Tibial artery (tissue), 4 donors: ENCODE results near the gene SERPINE1.
"Not testable (repeated sequence)": the region's sequence is repeated elsewhere in the genome, so short reads cannot be mapped to it uniquely, and the experiment has no call there.

Source experiments
- DNase-seq, 2 donors: peaks; one replicate each; pipeline ENCODE4 v3.0.0-alpha.2; 2019
- H3K27ac ChIP-seq, 2 donors: fragments of 200-600 bp; sonication (generic) in 1 of 2; 1 replicate in 1 of 2; 2 replicates in 1 of 2; pipeline ENCODE4 v1.5.1; 2018 to 2019; ENCODE audit warnings: mild to moderate bottlenecking in 1 of 2
- H3K27me3 ChIP-seq, 2 donors: fragments of 200-600 bp; sonication (generic) in 1 of 2; one replicate each; pipeline versions ENCODE4 v1.5.1 to v1.6.0; 2016 to 2019
- H3K36me3 ChIP-seq, 3 donors: fragments of 200-600 bp; sonication (generic) in 2 of 3; one replicate each; pipeline ENCODE4 v1.5.1; 2016 to 2019; ENCODE audit warnings: mild to moderate bottlenecking in 2 of 3
- H3K4me1 ChIP-seq, 4 donors: fragments of 200-600 bp; sonication (generic) in 2 of 4; 1 replicate in 3 of 4; 2 replicates in 1 of 4; pipeline ENCODE4 v1.5.1; 2016 to 2019
- H3K4me3 ChIP-seq, 2 donors: fragments of 200-600 bp; sonication (generic) in 1 of 2; 1 replicate in 1 of 2; 2 replicates in 1 of 2; pipeline ENCODE4 v1.5.1; 2018 to 2019; ENCODE audit warnings: mild to moderate bottlenecking in 2 of 2
- H3K9me3 ChIP-seq, 3 donors: fragments of 200-600 bp; sonication (generic) in 1 of 3; one replicate each; pipeline ENCODE4 v1.5.1; 2016 to 2019
- intact Hi-C: fragments of 100-400 bp; cut with DNase I; formaldehyde crosslinking; loops from one replicate; pipeline ENCODE4 v1.15.0; 2023; ENCODE audit warnings: low total_unique reads
- TF ChIP-seq, protein P1 (sequence below), 2 experiments: fragments of 200-600 bp in 1 of 2; fragments of 450-650 bp in 1 of 2; IDR thresholded peaks; one replicate each; pipeline ENCODE4 v1.5.1; 2017 to 2019; ENCODE audit warnings: antibody characterized with exemption in 2 of 2, mild to moderate bottlenecking in 1 of 2, moderate library complexity in 1 of 2

Gene SERPINE1

DNA sequence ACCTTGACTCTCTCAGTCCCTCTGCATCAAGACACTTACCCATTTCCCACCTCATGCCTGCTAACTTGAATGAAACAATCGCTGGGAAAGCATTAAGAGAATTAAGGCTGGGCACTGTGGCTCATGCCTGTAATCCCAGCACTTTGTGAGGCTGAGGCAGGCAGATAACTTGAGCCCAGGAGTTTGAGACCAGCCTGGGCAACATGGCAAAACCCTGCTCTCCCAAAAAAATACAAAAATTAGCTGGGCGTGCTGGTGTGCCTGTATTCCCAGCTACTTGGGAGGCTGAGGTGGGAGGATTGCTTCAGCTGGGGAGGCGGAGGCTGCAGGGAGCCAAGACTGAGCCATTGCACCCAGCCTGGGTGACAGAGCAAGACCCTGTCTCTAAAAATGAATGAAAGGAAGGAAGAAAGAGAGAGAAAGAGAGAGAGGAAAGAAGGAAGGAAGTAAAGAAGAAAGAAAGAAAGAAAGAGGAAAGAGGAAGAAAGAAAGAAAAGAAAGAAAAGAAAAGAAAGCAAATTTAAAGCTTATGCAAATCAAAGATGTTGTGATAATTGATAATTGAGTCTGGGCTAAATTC is 646 bp downstream of the SERPINE1 start:
- peak overlapping the region; percentile 48 to 63 for H3K4me3 ChIP-seq
- DNase-seq: no peak
- H3K9me3 ChIP-seq: no peaks in the 10 kb centered on the region
- peak overlapping the region; percentile 89 to 98 for H3K27ac ChIP-seq
- peaks cover 7 to 22% (median 19%) of the 10 kb centered on the region in 3 donors for H3K36me3 ChIP-seq
- H3K27me3 ChIP-seq: no peaks in the 10 kb centered on the region
- intact Hi-C loops: no loop called here
- peaks cover 5 to 96% (median 54%) of the 10 kb centered on the region in 4 donors for H3K4me1 ChIP-seq
- TF ChIP-seq, protein P1, sequence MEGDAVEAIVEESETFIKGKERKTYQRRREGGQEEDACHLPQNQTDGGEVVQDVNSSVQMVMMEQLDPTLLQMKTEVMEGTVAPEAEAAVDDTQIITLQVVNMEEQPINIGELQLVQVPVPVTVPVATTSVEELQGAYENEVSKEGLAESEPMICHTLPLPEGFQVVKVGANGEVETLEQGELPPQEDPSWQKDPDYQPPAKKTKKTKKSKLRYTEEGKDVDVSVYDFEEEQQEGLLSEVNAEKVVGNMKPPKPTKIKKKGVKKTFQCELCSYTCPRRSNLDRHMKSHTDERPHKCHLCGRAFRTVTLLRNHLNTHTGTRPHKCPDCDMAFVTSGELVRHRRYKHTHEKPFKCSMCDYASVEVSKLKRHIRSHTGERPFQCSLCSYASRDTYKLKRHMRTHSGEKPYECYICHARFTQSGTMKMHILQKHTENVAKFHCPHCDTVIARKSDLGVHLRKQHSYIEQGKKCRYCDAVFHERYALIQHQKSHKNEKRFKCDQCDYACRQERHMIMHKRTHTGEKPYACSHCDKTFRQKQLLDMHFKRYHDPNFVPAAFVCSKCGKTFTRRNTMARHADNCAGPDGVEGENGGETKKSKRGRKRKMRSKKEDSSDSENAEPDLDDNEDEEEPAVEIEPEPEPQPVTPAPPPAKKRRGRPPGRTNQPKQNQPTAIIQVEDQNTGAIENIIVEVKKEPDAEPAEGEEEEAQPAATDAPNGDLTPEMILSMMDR (IDR thresholded peaks at IDR 0.05): no peak

DNA sequence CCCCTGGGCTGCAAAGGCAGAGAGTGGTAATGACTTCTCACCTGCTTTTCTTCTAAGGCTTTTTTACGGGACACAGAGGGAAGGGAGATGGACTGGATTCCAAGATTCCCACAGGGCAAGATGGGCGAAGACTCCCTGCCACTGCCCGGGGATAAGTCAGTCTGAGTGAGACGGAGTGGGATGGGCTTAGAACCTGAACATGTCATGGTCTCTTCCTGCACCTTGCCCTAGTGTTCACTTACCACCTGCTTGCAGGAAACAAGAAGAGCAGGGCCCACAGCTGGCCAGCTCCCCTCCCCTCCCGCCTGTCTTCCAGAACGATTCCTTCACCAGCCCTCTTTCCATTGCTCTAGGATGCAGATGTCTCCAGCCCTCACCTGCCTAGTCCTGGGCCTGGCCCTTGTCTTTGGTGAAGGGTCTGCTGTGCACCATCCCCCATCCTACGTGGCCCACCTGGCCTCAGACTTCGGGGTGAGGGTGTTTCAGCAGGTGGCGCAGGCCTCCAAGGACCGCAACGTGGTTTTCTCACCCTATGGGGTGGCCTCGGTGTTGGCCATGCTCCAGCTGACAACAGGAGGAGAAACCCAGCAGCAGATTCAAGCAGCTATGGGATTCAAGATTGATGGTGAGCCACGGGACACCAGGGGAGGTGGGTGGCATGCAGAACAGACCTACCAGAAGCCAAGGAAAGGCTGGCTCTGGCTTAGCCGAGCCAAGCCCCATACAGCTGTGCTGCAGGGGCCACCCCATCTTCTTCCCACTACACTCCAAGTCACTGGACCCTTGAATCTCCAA is 1.3 kb downstream of the SERPINE1 start:
- TF ChIP-seq, protein P1 (IDR thresholded peaks at IDR 0.05): no peak
- H3K4me3 ChIP-seq: peak overlapping the region; percentile 48 to 63
- H3K36me3 ChIP-seq: peaks cover 13 to 28% (median 19%) of the 10 kb centered on the region in 3 donors
- H3K27me3 ChIP-seq: no peaks in the 10 kb centered on the region
- peak overlapping the region; percentile 89 to 98 for H3K27ac ChIP-seq
- no peaks in the 10 kb centered on the region for H3K9me3 ChIP-seq
- DNase-seq: no peak
- intact Hi-C loops: no loop called here
- peaks cover 5 to 89% (median 47%) of the 10 kb centered on the region in 4 donors for H3K4me1 ChIP-seq

DNA sequence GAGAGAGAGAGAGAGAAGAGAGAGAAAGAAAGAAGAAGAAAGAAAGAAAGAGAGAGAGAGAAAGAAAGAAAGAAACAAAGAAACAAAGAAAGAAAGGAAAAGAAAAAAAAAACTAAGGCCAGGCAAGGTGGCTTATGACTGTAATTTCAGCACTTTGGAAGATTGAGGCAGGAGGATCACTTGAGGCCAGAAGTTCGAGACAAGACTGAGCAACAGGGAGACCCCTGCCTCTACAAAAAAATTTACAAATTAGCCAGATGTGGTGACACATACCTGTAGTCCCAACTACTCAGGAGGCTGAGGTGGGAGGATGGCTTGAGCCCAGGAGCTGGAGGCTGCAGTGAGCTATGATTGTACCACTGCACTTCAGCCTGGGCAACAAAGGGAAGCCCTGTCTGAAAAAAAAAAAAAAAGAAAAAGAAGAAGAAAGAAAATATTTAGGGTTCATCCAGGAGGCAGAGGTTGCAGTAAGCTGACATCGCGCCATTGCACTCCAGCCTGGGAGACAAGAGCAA is 2.8 kb downstream of the SERPINE1 start:
- Histone ChIP-seq H3K4me3 (peak overlapping the region; percentile 48 to 63), H3K36me3 (peaks cover 22 to 41% (median 33%) of the 10 kb centered on the region in 3 donors), H3K27ac (peak overlapping the region; percentile 89 to 98), H3K4me1 (peaks cover 5 to 85% (median 38%) of the 10 kb centered on the region in 4 donors), H3K9me3 (no peaks in the 10 kb centered on the region), H3K27me3 (no peaks in the 10 kb centered on the region)
- intact Hi-C loops: no loop called here
- TF ChIP-seq, protein P1 (IDR thresholded peaks at IDR 0.05): no peak
- DNase-seq: no peak

DNA sequence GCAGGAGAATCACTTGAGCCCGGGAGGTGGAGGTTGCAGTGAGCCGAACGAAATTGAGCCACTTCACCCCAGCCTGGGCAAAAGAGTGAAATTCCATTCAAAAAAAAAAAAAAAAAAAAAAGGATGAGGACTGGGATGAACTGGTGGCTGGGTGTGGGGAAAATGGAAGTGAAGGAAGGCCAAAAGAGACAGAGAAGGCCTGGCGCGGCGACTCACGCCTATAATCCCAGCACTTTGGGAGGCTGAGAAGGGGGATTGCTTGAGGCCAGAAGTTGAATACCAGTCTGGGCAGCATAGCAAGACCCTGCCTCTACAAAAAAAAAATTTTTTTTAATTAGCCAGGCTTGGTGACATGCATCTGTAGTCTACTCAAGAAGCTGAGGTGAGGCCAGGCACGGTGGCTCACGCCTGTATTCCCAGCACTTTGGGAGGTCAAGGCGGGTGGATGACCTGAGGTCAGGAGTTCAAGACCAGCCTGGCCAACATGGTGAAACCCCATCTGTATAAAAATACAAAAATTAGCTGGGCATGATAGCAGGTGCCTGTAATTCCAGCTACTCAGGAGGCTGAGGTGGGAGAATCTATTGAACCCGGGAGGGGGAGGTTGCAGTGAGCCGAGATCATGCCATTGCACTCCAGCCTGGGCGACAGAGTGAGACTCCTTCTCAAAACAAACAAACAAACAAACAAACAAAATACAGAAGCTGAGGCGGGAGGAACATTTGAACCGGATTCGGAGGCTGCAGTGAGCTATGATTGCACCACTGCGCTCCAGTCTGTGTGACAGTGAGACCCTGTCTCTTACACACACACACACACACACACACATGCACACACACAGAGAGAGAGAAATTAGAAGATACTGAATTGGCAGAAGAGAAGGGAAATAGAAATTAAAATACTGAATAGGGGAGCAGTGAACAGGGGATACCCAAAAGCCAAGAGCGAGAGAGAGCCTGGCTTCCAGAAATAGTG is 6.0 kb downstream of the SERPINE1 start:
- DNase-seq, H3K9me3 ChIP-seq, intact Hi-C loops, H3K27me3 ChIP-seq: not testable (repeated sequence)
- Histone ChIP-seq H3K36me3 (peaks cover 41 to 59% (median 58%) of the 10 kb centered on the region in 3 donors), H3K4me3 (peak overlapping the region in 1 of 2 donors; percentile 63), H3K27ac (peak overlapping the region; percentile 12 to 98), H3K4me1 (peaks cover 0 to 67% (median 15%) of the 10 kb centered on the region in 4 donors)

DNA sequence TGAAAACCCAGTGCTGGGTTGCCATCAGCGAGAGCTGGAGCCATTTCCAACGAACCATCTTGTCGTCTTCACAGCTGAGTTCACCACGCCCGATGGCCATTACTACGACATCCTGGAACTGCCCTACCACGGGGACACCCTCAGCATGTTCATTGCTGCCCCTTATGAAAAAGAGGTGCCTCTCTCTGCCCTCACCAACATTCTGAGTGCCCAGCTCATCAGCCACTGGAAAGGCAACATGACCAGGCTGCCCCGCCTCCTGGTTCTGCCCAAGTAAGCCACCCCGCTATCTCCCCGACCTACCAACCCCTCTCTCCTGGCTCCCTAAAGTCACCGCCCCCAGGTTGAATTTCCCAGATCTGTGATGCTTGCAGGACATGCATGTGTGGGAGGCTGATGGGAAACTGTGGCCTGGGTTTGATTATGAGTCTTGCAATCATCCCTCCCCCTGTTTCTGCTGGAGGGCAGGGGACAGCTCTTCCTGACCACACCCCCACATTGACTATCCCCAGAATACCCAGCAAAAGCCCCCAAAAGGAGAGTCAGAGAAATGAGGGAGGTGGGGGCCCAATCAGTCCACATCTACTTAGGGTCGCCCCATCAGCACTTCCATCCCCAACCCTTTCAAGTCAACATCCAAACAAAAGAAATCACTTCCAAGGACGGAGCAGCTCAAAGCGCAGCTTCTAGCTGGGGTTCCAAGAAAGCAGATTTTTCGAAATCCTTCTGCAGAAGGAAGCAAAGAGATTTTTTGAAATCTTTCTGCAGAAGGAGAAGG is 6.9 kb downstream of the SERPINE1 start:
- TF ChIP-seq, protein P1 (IDR thresholded peaks at IDR 0.05): no peak
- intact Hi-C loops: no loop called here
- peak overlapping the region in 1 of 2 donors; percentile 63 for H3K4me3 ChIP-seq
- H3K4me1 ChIP-seq: peaks cover 0 to 67% (median 11%) of the 10 kb centered on the region in 4 donors
- H3K27me3 ChIP-seq: no peaks in the 10 kb centered on the region
- peaks cover 41 to 59% (median 58%) of the 10 kb centered on the region in 3 donors for H3K36me3 ChIP-seq
- DNase-seq: no peak
- no peaks in the 10 kb centered on the region for H3K9me3 ChIP-seq
- H3K27ac ChIP-seq: peak overlapping the region; percentile 12 to 98
